H9 (cell line): ENCODE data around the gene TAS2R1. TPM values are rescaled to one million over a fixed set of nuclear protein-coding genes. Genes with fewer than 3 reads are reported as not detected.

Experiments
- DNase-seq: peaks from one replicate; pipeline ENCODE4 v3.0.0-alpha.2; 2017
- H2AFZ ChIP-seq: one replicate; pipeline ENCODE4 v1.6.1; 2013; ENCODE audit warnings: mild to moderate bottlenecking, low read length, control low read depth, moderate library complexity
- H2AK5ac ChIP-seq: 2 replicates; pipeline ENCODE4 v1.6.1; 2013; ENCODE audit warnings: low read length, control low read depth, mixed read lengths; ENCODE audit not compliant: insufficient read length
- H2BK120ac ChIP-seq: one replicate; pipeline ENCODE4 v1.6.1; 2013; ENCODE audit warnings: low read depth, mild to moderate bottlenecking, low read length, control low read depth, inconsistent platforms; ENCODE audit not compliant: poor library complexity, severe bottlenecking
- H2BK12ac ChIP-seq: 2 replicates; pipeline ENCODE4 v1.6.1; 2013; ENCODE audit warnings: low read length, control low read depth, mixed read lengths, low read depth; ENCODE audit not compliant: insufficient read length
- H2BK15ac ChIP-seq: 2 replicates; pipeline ENCODE4 v1.6.1; 2013; ENCODE audit warnings: low read depth, low read length, control low read depth
- H2BK20ac ChIP-seq: one replicate; pipeline ENCODE4 v1.6.1; 2013; ENCODE audit warnings: low read depth, mild to moderate bottlenecking, low read length, control low read depth, inconsistent platforms; ENCODE audit not compliant: poor library complexity, severe bottlenecking
- H2BK5ac ChIP-seq: 2 replicates; pipeline ENCODE4 v1.6.1; 2013; ENCODE audit warnings: low read length, control low read depth, mixed read lengths; ENCODE audit not compliant: insufficient read length
- H3K14ac ChIP-seq: 2 replicates; pipeline ENCODE4 v1.6.1; 2013; ENCODE audit warnings: low read length, control low read depth; ENCODE audit not compliant: insufficient read depth
- H3K18ac ChIP-seq: 2 replicates; pipeline ENCODE4 v1.6.1; 2013; ENCODE audit warnings: low read depth, mild to moderate bottlenecking, mixed read lengths, low read length, control low read depth; ENCODE audit not compliant: insufficient read length
- H3K23ac ChIP-seq: 2 replicates; pipeline ENCODE4 v1.6.1; 2013; ENCODE audit warnings: low read length, control low read depth, mixed read lengths, low read depth; ENCODE audit not compliant: insufficient read length
- H3K23me2 ChIP-seq: 2 replicates; pipeline ENCODE4 v1.6.1; 2013; ENCODE audit warnings: low read depth, mild to moderate bottlenecking, mixed read lengths, low read length, control low read depth; ENCODE audit not compliant: insufficient read length, poor library complexity, severe bottlenecking
- H3K27ac ChIP-seq: 2 replicates; pipeline ENCODE4 v1.5.1; 2013; ENCODE audit warnings: low read length, control low read depth, mixed read lengths, low read depth; ENCODE audit not compliant: insufficient read length
- H3K27me3 ChIP-seq: 2 replicates; pipeline ENCODE4 v1.6.1; 2013; ENCODE audit warnings: low read length, control low read depth, inconsistent platforms; ENCODE audit not compliant: insufficient read depth
- H3K4ac ChIP-seq: 2 replicates; pipeline ENCODE4 v1.6.1; 2013; ENCODE audit warnings: low read depth, mild to moderate bottlenecking, control low read depth, inconsistent platforms, low read length, moderate library complexity
- H3K4me1 ChIP-seq: 2 replicates; pipeline ENCODE4 v1.6.1; 2013; ENCODE audit warnings: low read length, control low read depth, inconsistent platforms; ENCODE audit not compliant: insufficient read depth
- H3K4me2 ChIP-seq: 2 replicates; pipeline ENCODE4 v1.6.1; 2013; ENCODE audit warnings: low read length, control low read depth, mixed read lengths; ENCODE audit not compliant: insufficient read length, insufficient read depth
- H3K56ac ChIP-seq: 2 replicates; pipeline ENCODE4 v1.6.1; 2013; ENCODE audit warnings: low read depth, mild to moderate bottlenecking, mixed read lengths, low read length, control low read depth; ENCODE audit not compliant: insufficient read length
- H3K79me1 ChIP-seq: 2 replicates; pipeline ENCODE4 v1.6.1; 2013; ENCODE audit warnings: low read depth, mild to moderate bottlenecking, moderate library complexity, low read length, control low read depth, inconsistent platforms; ENCODE audit not compliant: insufficient read depth, poor library complexity, severe bottlenecking
- H3K79me2 ChIP-seq: 2 replicates; pipeline ENCODE4 v1.6.1; 2013; ENCODE audit warnings: low read length, control low read depth, inconsistent platforms; ENCODE audit not compliant: insufficient read depth
- H3K9ac ChIP-seq: 2 replicates; pipeline ENCODE4 v1.6.1; 2013; ENCODE audit warnings: low read length, control low read depth, mixed read lengths; ENCODE audit not compliant: insufficient read length; ENCODE audit errors: extremely low read depth
- H3K9me3 ChIP-seq: one replicate; pipeline ENCODE4 v1.6.1; 2013; ENCODE audit warnings: low read depth, low read length, inconsistent platforms; ENCODE audit not compliant: control insufficient read depth
- H3T11ph ChIP-seq: one replicate; pipeline ENCODE4 v1.6.1; 2013; ENCODE audit warnings: mild to moderate bottlenecking, low read length, control low read depth, inconsistent platforms
- H4K20me1 ChIP-seq: one replicate; pipeline ENCODE4 v1.6.1; 2013; ENCODE audit not compliant: control insufficient read depth, insufficient read length, insufficient read depth
- H4K5ac ChIP-seq: 2 replicates; pipeline ENCODE4 v1.6.1; 2013; ENCODE audit warnings: low read depth, mild to moderate bottlenecking, mixed read lengths, low read length, control low read depth; ENCODE audit not compliant: insufficient read length
- H4K8ac ChIP-seq: replicated peaks from 2 replicates; pipeline ENCODE4 v1.6.1; 2013; ENCODE audit warnings: low read length, control low read depth, mixed read lengths, low read depth; ENCODE audit not compliant: insufficient read length
- H4K91ac ChIP-seq: 2 replicates; pipeline ENCODE4 v1.6.1; 2013; ENCODE audit warnings: low read depth, mild to moderate bottlenecking, moderate library complexity, mixed read lengths, low read length, control low read depth; ENCODE audit not compliant: insufficient read length
- H3K27ac Mint-ChIP-seq, 3 experiments: 2 replicates in 2 of 3; 3 replicates in 1 of 3; pipeline ENCODE4 v1.8.0; 2020 to 2021; ENCODE audit warnings: mixed read lengths in 3 of 3, mild to moderate bottlenecking in 1 of 3, moderate library complexity in 1 of 3
- H3K27me3 Mint-ChIP-seq: 2 replicates; pipeline ENCODE4 v1.8.0; 2021; ENCODE audit warnings: low read depth, mild to moderate bottlenecking, moderate library complexity, mixed read lengths
- H3K36me3 Mint-ChIP-seq, 3 experiments: 2 replicates in 2 of 3; 3 replicates in 1 of 3; pipeline ENCODE4 v1.8.0; 2020 to 2021; ENCODE audit warnings: low read depth in 3 of 3, mixed read lengths in 3 of 3; ENCODE audit not compliant: insufficient read depth in 1 of 3
- H3K4me1 Mint-ChIP-seq, 2 experiments: 2 replicates each; pipeline ENCODE4 v1.8.0; 2020; ENCODE audit warnings: mixed read lengths in 2 of 2
- H3K4me3 Mint-ChIP-seq, 2 experiments: 2 replicates in 1 of 2; 3 replicates in 1 of 2; pipeline ENCODE4 v1.8.0; 2020 to 2021; ENCODE audit warnings: mild to moderate bottlenecking in 2 of 2, mixed read lengths in 2 of 2, moderate library complexity in 1 of 2
- H3K9me3 Mint-ChIP-seq, 2 experiments: 2 replicates in 1 of 2; 3 replicates in 1 of 2; pipeline ENCODE4 v1.8.0; 2020; ENCODE audit warnings: mild to moderate bottlenecking in 2 of 2, mixed read lengths in 2 of 2, moderate library complexity in 1 of 2
- WGBS: extraction: QIAGEN DNeasy Blood & Tissue Kit; methylation state at CpG from one replicate; pipeline ENCODE4 v1.1.7; 2013; ENCODE audit warnings: missing lambda C conversion rate, low lambda C conversion rate, mixed read lengths; ENCODE audit not compliant: insufficient read length; ENCODE audit errors: extremely low coverage; 5-methylcytosine and 5-hydroxymethylcytosine counted together
- total RNA-seq: library from RNA; stranded (reverse); gene quantifications from 2 replicates; pipeline ENCODE4 v1.2.1, GENCODE V29; 2021
- TF ChIP-seq, protein P1 (sequence below): fragments of 200-600 bp; sonication (generic); conservative IDR thresholded peaks from 3 replicates; pipeline ENCODE4 v1.8.0; 2021; ENCODE audit warnings: antibody characterized with exemption, mild to moderate bottlenecking

Gene TAS2R1
- total RNA-seq, 1 experiment from 2014 or later: not detected

DNA sequence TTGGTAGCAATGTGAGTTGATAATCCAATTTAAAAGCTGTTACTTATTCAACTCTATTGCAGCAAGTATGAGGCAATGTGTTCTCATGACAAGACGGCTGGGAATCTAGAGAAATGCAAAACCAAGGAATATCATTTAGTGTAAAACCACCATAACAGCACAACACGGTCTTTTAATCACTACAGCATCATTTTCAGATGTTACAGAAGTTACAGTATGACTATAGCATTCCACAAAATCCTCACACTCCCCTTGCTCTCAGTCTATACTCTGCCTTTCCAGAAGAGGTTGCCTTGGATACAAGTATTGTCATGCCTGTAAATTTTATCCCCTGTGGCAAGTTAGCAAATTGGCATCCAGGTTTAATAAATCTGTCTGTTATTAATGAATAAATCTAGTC lies 28.6 kb upstream of the TAS2R1 start:
- H4K91ac ChIP-seq: no peak overlapping the region
- no peaks in the 10 kb centered on the region for H3K27me3 ChIP-seq
- no peak overlapping the region for H2BK12ac ChIP-seq
- H3K27ac ChIP-seq: no peak overlapping the region
- no peaks in the 10 kb centered on the region for H3K79me1 ChIP-seq
- no peak overlapping the region for H2AFZ ChIP-seq
- no peak overlapping the region for H3K4ac ChIP-seq
- no peak overlapping the region for H2AK5ac ChIP-seq
- no peaks in the 10 kb centered on the region for H3K4me1 ChIP-seq
- H2BK15ac ChIP-seq: no peak overlapping the region
- WGBS: no CpG with 5 or more reads among the region's 2 CpGs
- H2BK20ac ChIP-seq: no peak overlapping the region
- H3K23ac ChIP-seq: no peak overlapping the region
- H3K27ac Mint-ChIP-seq: no peak overlapping the region
- H3K18ac ChIP-seq: no peak overlapping the region
- no peaks in the 10 kb centered on the region for H3K4me1 Mint-ChIP-seq
- no peak overlapping the region for H3K56ac ChIP-seq
- H3K27me3 Mint-ChIP-seq: no peaks in the 10 kb centered on the region
- H4K8ac ChIP-seq: no peak overlapping the region
- no peak overlapping the region for H3K4me2 ChIP-seq
- H2BK120ac ChIP-seq: no peak overlapping the region
- no peak overlapping the region for H3K9ac ChIP-seq
- TF ChIP-seq, protein P1, sequence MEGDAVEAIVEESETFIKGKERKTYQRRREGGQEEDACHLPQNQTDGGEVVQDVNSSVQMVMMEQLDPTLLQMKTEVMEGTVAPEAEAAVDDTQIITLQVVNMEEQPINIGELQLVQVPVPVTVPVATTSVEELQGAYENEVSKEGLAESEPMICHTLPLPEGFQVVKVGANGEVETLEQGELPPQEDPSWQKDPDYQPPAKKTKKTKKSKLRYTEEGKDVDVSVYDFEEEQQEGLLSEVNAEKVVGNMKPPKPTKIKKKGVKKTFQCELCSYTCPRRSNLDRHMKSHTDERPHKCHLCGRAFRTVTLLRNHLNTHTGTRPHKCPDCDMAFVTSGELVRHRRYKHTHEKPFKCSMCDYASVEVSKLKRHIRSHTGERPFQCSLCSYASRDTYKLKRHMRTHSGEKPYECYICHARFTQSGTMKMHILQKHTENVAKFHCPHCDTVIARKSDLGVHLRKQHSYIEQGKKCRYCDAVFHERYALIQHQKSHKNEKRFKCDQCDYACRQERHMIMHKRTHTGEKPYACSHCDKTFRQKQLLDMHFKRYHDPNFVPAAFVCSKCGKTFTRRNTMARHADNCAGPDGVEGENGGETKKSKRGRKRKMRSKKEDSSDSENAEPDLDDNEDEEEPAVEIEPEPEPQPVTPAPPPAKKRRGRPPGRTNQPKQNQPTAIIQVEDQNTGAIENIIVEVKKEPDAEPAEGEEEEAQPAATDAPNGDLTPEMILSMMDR: no peak
- H4K20me1 ChIP-seq: no peaks in the 10 kb centered on the region
- no peaks in the 10 kb centered on the region for H3K9me3 Mint-ChIP-seq
- no peak overlapping the region for H3T11ph ChIP-seq
- no peaks in the 10 kb centered on the region for H3K79me2 ChIP-seq
- H3K36me3 Mint-ChIP-seq: no peaks in the 10 kb centered on the region
- no peak for DNase-seq
- H4K5ac ChIP-seq: no peak overlapping the region
- no peak overlapping the region for H3K4me3 Mint-ChIP-seq
- no peaks in the 10 kb centered on the region for H3K23me2 ChIP-seq
- no peak overlapping the region for H2BK5ac ChIP-seq
- H3K14ac ChIP-seq: no peak overlapping the region
- no peaks in the 10 kb centered on the region for H3K9me3 ChIP-seq
